Lower leg skin (tissue), 4 donors: Measurements from ENCODE around the gene POU6F2. TPM values are rescaled to one million over a fixed set of nuclear protein-coding genes. Genes with fewer than 3 reads are reported as not detected.

Experiments used
- DNase-seq, 2 donors: peaks; one replicate each; pipeline ENCODE4 v3.0.0-alpha.2; 2019; ENCODE audit warnings: low spot score in 2 of 2
- H3K4me3 ChIP-seq: fragments of 200-600 bp; sonication (generic); 2 replicates; pipeline ENCODE4 v1.5.1; 2017; ENCODE audit warnings: mild to moderate bottlenecking, low read depth; ENCODE audit not compliant: poor library complexity, severe bottlenecking
- CTCF ChIP-seq, 3 donors: fragments of 450-650 bp; IDR thresholded peaks; one replicate each; pipeline ENCODE4 v1.5.1; 2016; ENCODE audit warnings: antibody characterized with exemption in 3 of 3, mild to moderate bottlenecking in 3 of 3, moderate library complexity in 2 of 3
- POLR2A ChIP-seq, 2 donors: fragments of 450-650 bp; IDR thresholded peaks; one replicate each; pipeline ENCODE4 v1.6.1; 2016 to 2017; ENCODE audit warnings: antibody characterized with exemption in 2 of 2, mild to moderate bottlenecking in 1 of 2, moderate library complexity in 1 of 2
- WGBS, 2 donors: methylation state at CpG; one replicate each; pipeline ENCODE4 v1.1.5; 2018; 5-methylcytosine and 5-hydroxymethylcytosine counted together
- intact Hi-C: fragments of 100-400 bp; cut with DNase I; formaldehyde crosslinking; loops from one replicate; pipeline ENCODE4 v1.15.0; 2023; ENCODE audit warnings: low total_unique reads
- total RNA-seq, 4 donors: library from RNA; depleted of rRNA; stranded (reverse); fragments of >200 nt; gene quantifications; one replicate each; pipeline ENCODE4 v1.1.0, GENCODE V29; 2016

POU6F2 gene
- total RNA-seq, 4 donors from 2014 or later = 0.36 TPM; not detected in 3

GRCh38 chr7:39145935-39146334 is 168.2 kb downstream of the POU6F2 start:
- intact Hi-C loops = no loop called here
- H3K4me3 ChIP-seq = no peak overlapping the region
- no peak for DNase-seq
- TF ChIP-seq CTCF (IDR thresholded peaks at IDR 0.05) (no peak), POLR2A (IDR thresholded peaks at IDR 0.05) (no peak)

- WGBS, 2 donors = 89 to 91% methylated on average over 4 of the region's 4 CpGs
- TF ChIP-seq CTCF (IDR thresholded peaks at IDR 0.05) (no peak), POLR2A (IDR thresholded peaks at IDR 0.05) (no peak)
- DNase-seq = no peak
- H3K4me3 ChIP-seq = no peak overlapping the region
- intact Hi-C loops = no loop called here
These were observed 175.0 kb downstream of the POU6F2 start for GRCh38 chr7:39152701-39153100.

GRCh38 chr7:39153113-39153512 is 175.4 kb downstream of the POU6F2 start:
- no peak for DNase-seq
- no peak overlapping the region for H3K4me3 ChIP-seq
- TF ChIP-seq POLR2A (IDR thresholded peaks at IDR 0.05) = no peak
- no peak for TF ChIP-seq CTCF (IDR thresholded peaks at IDR 0.05)
- intact Hi-C loops = no loop called here
- WGBS, 2 donors = 87 to 89% methylated on average over 5 of the region's 5 CpGs

GRCh38 chr7:39153647-39154046 is 175.9 kb downstream of the POU6F2 start:
- 75 to 76% methylated on average over 5 of the region's 5 CpGs for WGBS, 2 donors
- intact Hi-C loops = no loop called here
- H3K4me3 ChIP-seq = no peak overlapping the region
- TF ChIP-seq POLR2A (IDR thresholded peaks at IDR 0.05) = no peak
- no peak for TF ChIP-seq CTCF (IDR thresholded peaks at IDR 0.05)
- no peak for DNase-seq

- 66 to 73% methylated on average over 2 of the region's 2 CpGs for WGBS, 2 donors
- TF ChIP-seq CTCF (IDR thresholded peaks at IDR 0.05) (no peak), POLR2A (IDR thresholded peaks at IDR 0.05) (no peak)
- no peak overlapping the region for H3K4me3 ChIP-seq
- intact Hi-C loops = no loop called here
- DNase-seq = no peak
These were observed 177.1 kb downstream of the POU6F2 start for GRCh38 chr7:39154815-39155214.

GRCh38 chr7:39158367-39158766 is 180.7 kb downstream of the POU6F2 start:
- DNase-seq = no peak
- TF ChIP-seq POLR2A (IDR thresholded peaks at IDR 0.05) (no peak), CTCF (IDR thresholded peaks at IDR 0.05) (no peak)
- intact Hi-C loops = no loop called here
- 85 to 86% methylated on average over 3 of the region's 3 CpGs for WGBS, 2 donors
- H3K4me3 ChIP-seq = no peak overlapping the region
